ENCODE data around the gene RASGRP3. TPM values are rescaled to one million over a fixed set of nuclear protein-coding genes. Genes with fewer than 3 reads are reported as not detected.

The RASGRP3 gene
- total RNA-seq, 1 experiment from 2014 or later, result 0.59 TPM

DNA sequence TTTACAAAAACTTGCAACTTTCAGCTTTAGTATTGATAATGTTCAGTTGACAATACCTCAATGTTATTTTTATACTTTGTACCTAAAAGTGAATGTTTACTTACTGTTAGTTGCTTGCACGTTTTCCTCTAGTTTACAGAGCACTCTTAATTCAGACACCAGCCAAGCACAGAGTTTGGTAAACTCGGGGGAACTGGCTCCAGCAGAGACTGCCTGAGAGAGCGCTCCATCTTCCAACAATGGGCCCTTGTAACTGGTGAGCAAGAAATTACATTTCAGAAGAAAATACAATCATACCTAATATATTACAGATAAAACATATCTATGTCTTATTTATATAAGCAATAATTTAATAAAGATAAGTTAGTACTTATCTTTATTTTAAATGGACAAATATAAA lies 118.9 kb downstream of the RASGRP3 start:
- Histone ChIP-seq H3K9me2 (ENCODE audit: insufficient read depth) (no peaks in the 10 kb centered on the region), H3K27me3 (ENCODE audit: insufficient read depth, low read length) (no peaks in the 10 kb centered on the region), H3K27ac (ENCODE audit: low read depth, low read length) (no peak overlapping the region), H3K79me2 (ENCODE audit: insufficient read depth, low read length) (peaks cover 55% of the 10 kb centered on the region), H3K9me3 (ENCODE audit: control insufficient read depth in 1 of 2, insufficient read depth in 1 of 2, low read depth in 1 of 2, low read length in 2 of 2) (no peaks in the 10 kb centered on the region), H3K4me3 (replicated peaks in 1 of 2; ENCODE audit: low read depth in 1 of 2, low read length in 2 of 2) (no peak overlapping the region), H3K36me3 (ENCODE audit: control insufficient read depth in 1 of 2, insufficient read depth in 2 of 2, low read length in 2 of 2) (peaks cover 17 to 28% of the 10 kb centered on the region in 2 experiments; a peak in 3 of 4 replicates), H3K4me2 (ENCODE audit: low read length) (no peak overlapping the region), H3K9ac (ENCODE audit: low read length) (no peak overlapping the region), H4K20me1 (ENCODE audit: insufficient read depth) (no peaks in the 10 kb centered on the region), H2AFZ (ENCODE audit: low read depth, low read length, poor library complexity, severe bottlenecking) (no peak overlapping the region), H3K4me1 (ENCODE audit: control insufficient read depth in 1 of 2, insufficient read depth in 2 of 2, low read length in 2 of 2) (peaks cover 7 to 20% of the 10 kb centered on the region in 2 experiments)
- RAD21 ChIA-PET (ENCODE audit: low non-redundant PET in 1 of 2, low total read pairs in 2 of 2, uncharacterized antibody in 2 of 2, unreplicated experiment in 2 of 2), result no interaction called here
- BruUV-seq (replicated peaks), result no TSS peak
- DNase-seq (ENCODE audit: low read depth, low spot score) (no peak), ATAC-seq (no peak)
- POLR2A ChIA-PET, result no interaction called here
- CTCF ChIA-PET, result interaction anchor here (1.0 kb wide), 1 partner anchor 12 kb away, joined by 6 read pairs; no protein-coding TSS in a partner anchor
- TF ChIP-seq CEBPB (IDR thresholded peaks at IDR 0.05; ENCODE audit: low read depth), result no peak
- no peak for TF ChIP-seq JUND (IDR thresholded peaks at IDR 0.05)
- TF ChIP-seq, protein P1, sequence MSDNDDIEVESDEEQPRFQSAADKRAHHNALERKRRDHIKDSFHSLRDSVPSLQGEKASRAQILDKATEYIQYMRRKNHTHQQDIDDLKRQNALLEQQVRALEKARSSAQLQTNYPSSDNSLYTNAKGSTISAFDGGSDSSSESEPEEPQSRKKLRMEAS (IDR thresholded peaks at IDR 0.05), result no peak
- TF ChIP-seq, protein P2, sequence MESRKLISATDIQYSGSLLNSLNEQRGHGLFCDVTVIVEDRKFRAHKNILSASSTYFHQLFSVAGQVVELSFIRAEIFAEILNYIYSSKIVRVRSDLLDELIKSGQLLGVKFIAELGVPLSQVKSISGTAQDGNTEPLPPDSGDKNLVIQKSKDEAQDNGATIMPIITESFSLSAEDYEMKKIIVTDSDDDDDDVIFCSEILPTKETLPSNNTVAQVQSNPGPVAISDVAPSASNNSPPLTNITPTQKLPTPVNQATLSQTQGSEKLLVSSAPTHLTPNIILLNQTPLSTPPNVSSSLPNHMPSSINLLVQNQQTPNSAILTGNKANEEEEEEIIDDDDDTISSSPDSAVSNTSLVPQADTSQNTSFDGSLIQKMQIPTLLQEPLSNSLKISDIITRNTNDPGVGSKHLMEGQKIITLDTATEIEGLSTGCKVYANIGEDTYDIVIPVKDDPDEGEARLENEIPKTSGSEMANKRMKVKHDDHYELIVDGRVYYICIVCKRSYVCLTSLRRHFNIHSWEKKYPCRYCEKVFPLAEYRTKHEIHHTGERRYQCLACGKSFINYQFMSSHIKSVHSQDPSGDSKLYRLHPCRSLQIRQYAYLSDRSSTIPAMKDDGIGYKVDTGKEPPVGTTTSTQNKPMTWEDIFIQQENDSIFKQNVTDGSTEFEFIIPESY (IDR thresholded peaks at IDR 0.05; ENCODE audit: extremely low read depth, insufficient replicate concordance, low read length), result no peak
- TF ChIP-seq, protein P3, sequence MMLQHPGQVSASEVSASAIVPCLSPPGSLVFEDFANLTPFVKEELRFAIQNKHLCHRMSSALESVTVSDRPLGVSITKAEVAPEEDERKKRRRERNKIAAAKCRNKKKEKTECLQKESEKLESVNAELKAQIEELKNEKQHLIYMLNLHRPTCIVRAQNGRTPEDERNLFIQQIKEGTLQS (IDR thresholded peaks at IDR 0.05), result no peak
- no peak for TF ChIP-seq ZFX (IDR thresholded peaks at IDR 0.05)
- TF ChIP-seq RAD21 (IDR thresholded peaks at IDR 0.05; ENCODE audit: low read depth), result no peak
- TF ChIP-seq ELF1 (IDR thresholded peaks at IDR 0.05; ENCODE audit: borderline replicate concordance, low read depth), result no peak
- TF ChIP-seq ZNF274 (IDR thresholded peaks at IDR 0.05; ENCODE audit: low read depth, low read length), result no peak
- TF ChIP-seq EZH2phosphoT487 (IDR thresholded peaks at IDR 0.05; ENCODE audit: borderline replicate concordance), result no peak
- no peak for TF ChIP-seq YY1 (IDR thresholded peaks at IDR 0.05; ENCODE audit: extremely low read depth, insufficient replicate concordance, low read depth, low read length)
- TF ChIP-seq EZH2 (IDR thresholded peaks at IDR 0.05), result no peak
- no peak for TF ChIP-seq POLR2A (IDR thresholded peaks at IDR 0.05; ENCODE audit: borderline replicate concordance, extremely low read depth, insufficient read depth, insufficient read length)
- no peak for TF ChIP-seq FOSL1 (IDR thresholded peaks at IDR 0.05; ENCODE audit: low read depth)
- no peak for TF ChIP-seq POLR2AphosphoS5 (IDR thresholded peaks at IDR 0.05; ENCODE audit: low read depth, low read length)
- TF ChIP-seq SRF (IDR thresholded peaks at IDR 0.05; ENCODE audit: low read depth), result no peak
- TF ChIP-seq, protein P4, sequence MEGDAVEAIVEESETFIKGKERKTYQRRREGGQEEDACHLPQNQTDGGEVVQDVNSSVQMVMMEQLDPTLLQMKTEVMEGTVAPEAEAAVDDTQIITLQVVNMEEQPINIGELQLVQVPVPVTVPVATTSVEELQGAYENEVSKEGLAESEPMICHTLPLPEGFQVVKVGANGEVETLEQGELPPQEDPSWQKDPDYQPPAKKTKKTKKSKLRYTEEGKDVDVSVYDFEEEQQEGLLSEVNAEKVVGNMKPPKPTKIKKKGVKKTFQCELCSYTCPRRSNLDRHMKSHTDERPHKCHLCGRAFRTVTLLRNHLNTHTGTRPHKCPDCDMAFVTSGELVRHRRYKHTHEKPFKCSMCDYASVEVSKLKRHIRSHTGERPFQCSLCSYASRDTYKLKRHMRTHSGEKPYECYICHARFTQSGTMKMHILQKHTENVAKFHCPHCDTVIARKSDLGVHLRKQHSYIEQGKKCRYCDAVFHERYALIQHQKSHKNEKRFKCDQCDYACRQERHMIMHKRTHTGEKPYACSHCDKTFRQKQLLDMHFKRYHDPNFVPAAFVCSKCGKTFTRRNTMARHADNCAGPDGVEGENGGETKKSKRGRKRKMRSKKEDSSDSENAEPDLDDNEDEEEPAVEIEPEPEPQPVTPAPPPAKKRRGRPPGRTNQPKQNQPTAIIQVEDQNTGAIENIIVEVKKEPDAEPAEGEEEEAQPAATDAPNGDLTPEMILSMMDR (IDR thresholded peaks at IDR 0.05 in 2 of 3, conservative IDR thresholded peaks at IDR 0.05 in 1 of 3; ENCODE audit: borderline replicate concordance in 1 of 3, insufficient read depth in 1 of 3, low read depth in 2 of 3, low read length in 2 of 3), result no peak
- no peak for TF ChIP-seq SP1 (IDR thresholded peaks at IDR 0.05; ENCODE audit: low read depth)
- TF ChIP-seq EGR1 (IDR thresholded peaks at IDR 0.05; ENCODE audit: low read depth), result no peak
- intact Hi-C loops (cut with micrococcal nuclease), result no loop called here

All from HCT116 (cell line).